SK-N-MC (cell line): Measurements from ENCODE around the gene CDK6.

ENCODE experiments used
- EZH2 ChIP-seq: fragments of 200-600 bp; sonication (generic); IDR thresholded peaks from one replicate; pipeline ENCODE4 v1.6.1; 2017; ENCODE audit warnings: antibody characterized with exemption
- FOXP2 ChIP-seq: optimal IDR thresholded peaks from 2 replicates; pipeline ENCODE3; 2011; ENCODE audit warnings: mild to moderate bottlenecking, moderate library complexity; ENCODE audit not compliant: insufficient read depth; ENCODE audit errors: extremely low read length, control extremely low read depth
- POLR2AphosphoS5 ChIP-seq: IDR thresholded peaks from 2 replicates; pipeline ENCODE4 v1.6.1; 2012; ENCODE audit warnings: mild to moderate bottlenecking, low read depth, low read length, borderline replicate concordance

DNA sequence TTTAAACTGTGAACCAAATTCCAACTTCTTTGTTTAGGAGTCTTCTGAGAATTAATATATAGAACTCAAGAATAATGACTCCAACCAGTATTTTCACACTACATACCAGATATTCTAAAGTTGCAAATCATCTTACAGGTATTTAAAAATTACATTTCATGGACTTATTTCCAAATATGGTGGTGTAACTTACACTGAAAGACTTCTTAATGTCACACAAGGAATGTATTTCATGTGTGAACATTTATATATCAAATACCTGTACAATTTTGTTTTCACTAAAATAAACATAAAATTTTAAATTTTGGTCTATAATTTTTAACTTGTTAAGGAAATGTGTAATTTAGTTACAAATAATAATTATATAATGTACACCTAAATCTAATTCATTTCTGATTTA, 2.6 kb upstream of the CDK6 start:
- TF ChIP-seq POLR2AphosphoS5 = no peak
- no peak for TF ChIP-seq EZH2
- no peak for TF ChIP-seq FOXP2
